H1 (cell line): ENCODE measurements around the gene SLC2A10. TPM values are rescaled to one million over a fixed set of nuclear protein-coding genes. Genes with fewer than 3 reads are reported as not detected.

Experiments used
- CTCF ChIA-PET: fragments of 300-600 bp; sonication (Branson Sonifier 250); formaldehyde crosslinking; loops from one replicate; lab custom pipeline; 2021; ENCODE audit not compliant: partially characterized antibody; lab: Charles Lee
- POLR2A ChIA-PET: fragments of 300-600 bp; sonication (Branson Sonifier 250); formaldehyde crosslinking; loops from one replicate; lab custom pipeline; 2021; ENCODE audit warnings: inconsistent platforms; ENCODE audit not compliant: partially characterized antibody; lab: Charles Lee
- DNase-seq, 2 experiments: peaks; one replicate each; pipeline versions ENCODE4 v3.0.0 to v3.0.0-alpha.2; 2010 to 2022; ENCODE audit warnings: low spot score in 2 of 2, low read depth in 1 of 2, mixed read lengths in 1 of 2
- FAIRE-seq: peaks from 2 replicates; lab custom pipeline; 2011; peaks lifted over from hg19 to GRCh38; lab: Jason Lieb, UNC
- H2AFZ ChIP-seq: 2 replicates; pipeline ENCODE4 v1.8.1; 2012; ENCODE audit warnings: low read length, inconsistent platforms
- H2AK5ac ChIP-seq: 2 replicates; pipeline ENCODE4 v1.6.1; 2013; ENCODE audit warnings: low read depth, low read length
- H2BK120ac ChIP-seq: replicated peaks from 2 replicates; pipeline ENCODE3; 2013; ENCODE audit warnings: low read depth, low read length, inconsistent platforms
- H2BK12ac ChIP-seq: 2 replicates; pipeline ENCODE4 v1.6.1; 2013; ENCODE audit warnings: low read depth, low read length
- H2BK15ac ChIP-seq: 2 replicates; pipeline ENCODE4 v1.6.1; 2013; ENCODE audit warnings: low read length
- H2BK20ac ChIP-seq: 2 replicates; pipeline ENCODE4 v1.6.1; 2013; ENCODE audit warnings: low read length
- H2BK5ac ChIP-seq: 2 replicates; pipeline ENCODE4 v1.6.1; 2013; ENCODE audit warnings: low read depth, low read length
- H3K14ac ChIP-seq: 2 replicates; pipeline ENCODE4 v1.6.1; 2013; ENCODE audit warnings: inconsistent platforms; ENCODE audit not compliant: insufficient read length
- H3K18ac ChIP-seq: 2 replicates; pipeline ENCODE4 v1.6.1; 2013; ENCODE audit warnings: low read length; ENCODE audit errors: extremely low read depth
- H3K23ac ChIP-seq: 2 replicates; pipeline ENCODE4 v1.6.1; 2013; ENCODE audit warnings: inconsistent platforms; ENCODE audit not compliant: insufficient read length
- H3K23me2 ChIP-seq: 2 replicates; pipeline ENCODE4 v1.6.1; 2013; ENCODE audit warnings: low read depth, low read length
- H3K27ac ChIP-seq: 2 replicates; pipeline ENCODE4 v1.6.1; 2011; ENCODE audit warnings: low read depth, low read length, inconsistent platforms
- H3K27me3 ChIP-seq, 4 experiments: replicated peaks in 1 of 4; 1 replicate in 1 of 4; 2 replicates in 3 of 4; pipeline versions ENCODE4 v1.6.1 to v1.8.1; 2011 to 2013; ENCODE audit warnings: low read length in 3 of 4, mild to moderate bottlenecking in 3 of 4, inconsistent platforms in 2 of 4, mixed read lengths in 2 of 4, moderate library complexity in 1 of 4; ENCODE audit not compliant: control insufficient read depth in 3 of 4, insufficient read depth in 3 of 4; ENCODE audit errors: extremely low read depth in 1 of 4
- H3K36me3 ChIP-seq, 4 experiments: 2 replicates each; pipeline versions ENCODE4 v1.6.1 to v1.8.1; 2011 to 2013; ENCODE audit warnings: mild to moderate bottlenecking in 4 of 4, low read length in 3 of 4, moderate library complexity in 2 of 4, control low read depth in 1 of 4, inconsistent platforms in 1 of 4; ENCODE audit not compliant: insufficient read depth in 4 of 4, control insufficient read depth in 2 of 4
- H3K4ac ChIP-seq: replicated peaks from 2 replicates; pipeline ENCODE3; 2013; ENCODE audit warnings: low read length, low read depth, mixed read lengths, inconsistent platforms; ENCODE audit not compliant: insufficient read length
- H3K4me1 ChIP-seq, 4 experiments: replicated peaks in 1 of 4; 1 replicate in 1 of 4; 2 replicates in 3 of 4; pipeline versions ENCODE4 v1.6.1 to v1.8.1; 2011 to 2013; ENCODE audit warnings: low read length in 3 of 4, inconsistent platforms in 2 of 4, mixed read lengths in 1 of 4; ENCODE audit not compliant: insufficient read depth in 4 of 4, control insufficient read depth in 3 of 4
- H3K4me2 ChIP-seq, 2 experiments: 2 replicates each; pipeline versions ENCODE4 v1.6.1 to v1.8.1; 2011 to 2013; ENCODE audit warnings: low read depth in 2 of 2, low read length in 2 of 2, control low read depth in 1 of 2, inconsistent platforms in 1 of 2, mild to moderate bottlenecking in 1 of 2; ENCODE audit not compliant: insufficient read depth in 1 of 2
- H3K4me3 ChIP-seq, 4 experiments: fragments of 200-600, 300-600 bp in 1 of 4; sonication (generic), shearing (Covaris generic), sonication (Bioruptor Twin) in 1 of 4; 2 replicates each; pipeline versions ENCODE4 v1.5.1 to v1.8.1; 2011 to 2016; ENCODE audit warnings: low read length in 4 of 4, low read depth in 3 of 4, control low read depth in 2 of 4, inconsistent platforms in 2 of 4, mild to moderate bottlenecking in 2 of 4, mixed read lengths in 1 of 4, moderate library complexity in 1 of 4; ENCODE audit not compliant: insufficient read depth in 2 of 4; ENCODE audit errors: extremely low read depth in 1 of 4
- H3K56ac ChIP-seq: replicated peaks from 2 replicates; pipeline ENCODE3; 2013; ENCODE audit warnings: low read depth, mild to moderate bottlenecking, mixed read lengths, low read length, inconsistent platforms; ENCODE audit not compliant: insufficient read length
- H3K79me1 ChIP-seq: 2 replicates; pipeline ENCODE4 v1.6.1; 2013; ENCODE audit warnings: low read depth, low read length, control low read depth
- H3K79me2 ChIP-seq, 2 experiments: 2 replicates each; pipeline versions ENCODE4 v1.6.1 to v1.8.1; 2012 to 2013; ENCODE audit warnings: low read length in 2 of 2, mild to moderate bottlenecking in 2 of 2, inconsistent platforms in 1 of 2; ENCODE audit not compliant: insufficient read depth in 2 of 2, control insufficient read depth in 1 of 2
- H3K9ac ChIP-seq, 4 experiments: replicated peaks in 1 of 4; 1 replicate in 1 of 4; 2 replicates in 3 of 4; pipeline versions ENCODE4 v1.6.1 to v1.8.1; 2011 to 2013; ENCODE audit warnings: low read depth in 3 of 4, low read length in 3 of 4, control low read depth in 2 of 4, mild to moderate bottlenecking in 2 of 4, moderate library complexity in 2 of 4, inconsistent platforms in 1 of 4; ENCODE audit errors: extremely low read depth in 1 of 4
- H3K9me3 ChIP-seq, 2 experiments: 2 replicates each; pipeline versions ENCODE4 v1.6.1 to v1.8.1; 2012 to 2013; ENCODE audit warnings: mild to moderate bottlenecking in 2 of 2, moderate library complexity in 2 of 2, control low read depth in 1 of 2, inconsistent platforms in 1 of 2, low read depth in 1 of 2, low read length in 1 of 2, mixed read lengths in 1 of 2; ENCODE audit not compliant: insufficient read depth in 2 of 2
- H4K20me1 ChIP-seq, 2 experiments: replicated peaks in 1 of 2; 2 replicates each; pipeline versions ENCODE3 to v1.8.1; 2011 to 2013; ENCODE audit warnings: inconsistent platforms in 2 of 2, low read length in 2 of 2, mild to moderate bottlenecking in 1 of 2; ENCODE audit not compliant: insufficient read depth in 2 of 2, control insufficient read depth in 1 of 2
- H4K5ac ChIP-seq: 2 replicates; pipeline ENCODE4 v1.6.1; 2013; ENCODE audit warnings: low read length, low read depth, mixed read lengths, inconsistent platforms; ENCODE audit not compliant: insufficient read length
- H4K8ac ChIP-seq: 2 replicates; pipeline ENCODE4 v1.8.0; 2013; ENCODE audit warnings: mild to moderate bottlenecking, moderate library complexity, low read length, inconsistent platforms; ENCODE audit not compliant: insufficient read depth; ENCODE audit errors: extremely low read depth
- H4K91ac ChIP-seq: replicated peaks from 2 replicates; pipeline ENCODE3; 2013; ENCODE audit warnings: low read length, mixed read lengths, inconsistent platforms; ENCODE audit not compliant: insufficient read length
- KDM1A ChIP-seq: fragments of 200-600, 300-600 bp; sonication (generic); IDR thresholded peaks from 2 replicates; pipeline ENCODE4 v1.7.1; 2016; ENCODE audit warnings: mild to moderate bottlenecking, low read length, borderline replicate concordance
- NANOG ChIP-seq: IDR thresholded peaks from 2 replicates; pipeline ENCODE4 v1.6.1; 2011; ENCODE audit warnings: low read length, low read depth, mild to moderate bottlenecking, inconsistent platforms; ENCODE audit not compliant: insufficient read depth, poor library complexity, severe bottlenecking
- WGBS, 2 experiments: shearing (Covaris generic) in 1 of 2; methylation state at CpG; one replicate each; pipeline versions ENCODE4 v1.1.6 to v1.1.7; 2013 to 2015; ENCODE audit warnings: low lambda C conversion rate in 2 of 2, mixed read lengths in 2 of 2, inconsistent platforms in 1 of 2, low coverage in 1 of 2, missing lambda C conversion rate in 1 of 2; ENCODE audit not compliant: insufficient replicate concordance in 2 of 2, insufficient coverage in 1 of 2, insufficient read length in 1 of 2; ENCODE audit errors: extremely low coverage in 1 of 2, missing lambda C conversion rate in 1 of 2; 5-methylcytosine and 5-hydroxymethylcytosine counted together
- polyA plus RNA-seq, 7 experiments: library from polyadenylated mRNA; depleted of rRNA in 3 of 7; stranded (reverse) in 5 of 7; unstranded in 2 of 7; fragments of >200 nt in 5 of 7; fragments of 200-250 nt in 2 of 7; gene quantifications; 1 replicate in 5 of 7; 2 replicates in 1 of 7; 4 replicates in 1 of 7; pipeline versions ENCODE4 v1.2.1 to v1.2.3, GENCODE V29; 2011 to 2013; ENCODE audit warnings: missing spikeins in 2 of 7, mixed read lengths in 2 of 7
- total RNA-seq: library from RNA; stranded (reverse); fragmentation: NEBNext Ultra II Directional; extraction: Animal tissue kit (Norgen Biotek cat#: 25700); gene quantifications from 2 replicates; pipeline ENCODE4 v1.2.1, GENCODE V29; 2021

SLC2A10 gene
- total and polyA plus RNA-seq, 2 of the 8 experiments (the other 6 are each of a cell fraction or from before 2014, with no cell fraction given) = 9.0 to 9.7 TPM

DNA sequence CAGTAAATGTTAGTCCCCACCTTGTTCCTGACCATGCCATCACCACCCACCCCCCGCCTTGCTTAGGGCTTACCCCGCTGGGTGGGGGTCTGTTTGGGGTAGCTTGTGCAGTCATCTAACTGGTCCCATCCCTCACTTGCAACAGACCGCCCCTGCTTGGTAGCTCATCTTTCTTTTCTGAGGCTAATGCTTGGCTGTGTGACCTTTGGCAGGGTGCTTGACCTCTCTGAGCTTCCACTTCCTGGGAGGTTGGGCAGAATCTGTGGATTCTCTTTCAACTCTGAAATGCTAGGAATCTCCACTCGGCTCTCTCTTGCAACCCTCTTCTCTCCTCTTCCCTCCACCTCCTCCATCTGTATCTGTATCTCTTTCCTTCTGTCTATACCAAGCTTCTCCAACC is 70.4 kb downstream of the SLC2A10 start:
- Histone ChIP-seq H2BK12ac (no peak overlapping the region), H2AFZ (no peak overlapping the region), H4K8ac (0 out of 2 replicates have a peak overlapping the region, but pooled peaks have one; percentile 2), H3K23me2 (no peaks in the 10 kb centered on the region; the same call in 1 of the 2 replicates), H3K36me3 (no peaks in the 10 kb centered on the region), H3K18ac (no peak overlapping the region), H2AK5ac (no peak overlapping the region), H3K4ac (no peak overlapping the region), H3K23ac (no peak overlapping the region), H3K4me3 (no peak overlapping the region), H3K9ac (no peak overlapping the region), H3K79me2 (no peaks in the 10 kb centered on the region), H3K14ac (no peak overlapping the region), H2BK20ac (peak overlapping the region; percentile 32; the same call in 1 of the 2 replicates), H3K4me1 (peaks cover 0 to 5% (median 0%) of the 10 kb centered on the region in 4 experiments; a peak in 1 of 7 replicates), H2BK5ac (no peak overlapping the region), H2BK15ac (no peak overlapping the region), H3K27me3 (no peaks in the 10 kb centered on the region), H3K9me3 (no peaks in the 10 kb centered on the region), H3K4me2 (no peak overlapping the region), H3K79me1 (no peaks in the 10 kb centered on the region), H4K20me1 (no peaks in the 10 kb centered on the region), H4K91ac (no peak overlapping the region), H2BK120ac (no peak overlapping the region), H4K5ac (no peak overlapping the region), H3K56ac (no peak overlapping the region), H3K27ac (no peak overlapping the region)
- no peak for TF ChIP-seq NANOG
- TF ChIP-seq KDM1A = peak; percentile 84; the same call in 1 of the 2 replicates
- WGBS, 2 experiments = 76% methylated on average over 4 of the region's 4 CpGs; no CpG with 5 or more reads in 1 of the 2 experiments
- ChIA-PET POLR2A (interaction anchor here (0.8 kb wide), 1 partner anchor 13 kb away, joined by 3 read pairs; no protein-coding TSS in a partner anchor), CTCF (interaction anchor here (0.7 to 1.8 kb wide), 6 partner anchors 9 to 27 kb away, joined by 3 to 8 read pairs (median 4); no protein-coding TSS in a partner anchor)
- FAIRE-seq = no peak
- no peak for DNase-seq
